GM12878 (cell line): ENCODE results near the gene RTCB.

Experiments
- ATF2 ChIP-seq: IDR thresholded peaks from 2 replicates; pipeline ENCODE4 v1.6.1; 2012; ENCODE audit warnings: low read length, inconsistent platforms
- EZH2 ChIP-seq: IDR thresholded peaks from 2 replicates; pipeline ENCODE4 v1.6.1; 2012; ENCODE audit warnings: low read depth, mild to moderate bottlenecking, control low read depth, inconsistent platforms, low read length, borderline replicate concordance; ENCODE audit not compliant: control insufficient read depth
- JUNB ChIP-seq: IDR thresholded peaks from 2 replicates; pipeline ENCODE4 v1.6.1; 2016; ENCODE audit warnings: antibody characterized with exemption, mild to moderate bottlenecking
- JUND ChIP-seq: IDR thresholded peaks from 2 replicates; pipeline ENCODE4 v1.6.1; 2012; ENCODE audit warnings: low read depth, mild to moderate bottlenecking, low read length, improper control_type of control experiment, moderate library complexity
- NFYB ChIP-seq: IDR thresholded peaks from 2 replicates; pipeline ENCODE4 v1.6.1; 2011; ENCODE audit warnings: low read depth, mild to moderate bottlenecking, low read length, improper control_type of control experiment, moderate library complexity; ENCODE audit not compliant: insufficient read depth
- POLR2AphosphoS5 ChIP-seq: IDR thresholded peaks from 2 replicates; pipeline ENCODE4 v1.6.1; 2011; ENCODE audit warnings: mild to moderate bottlenecking, low read length, inconsistent platforms
- TCF3 ChIP-seq: IDR thresholded peaks from 2 replicates; pipeline ENCODE4 v1.6.1; 2012; ENCODE audit warnings: low read depth, mild to moderate bottlenecking, low read length, borderline replicate concordance; ENCODE audit not compliant: insufficient read depth
- TF ChIP-seq, protein P1 (sequence below), 3 experiments: IDR thresholded peaks in 2 of 3; conservative IDR thresholded peaks in 1 of 3; 2 replicates each; pipeline ENCODE4 v1.5.1; 2011; ENCODE audit warnings: low read depth in 3 of 3, low read length in 3 of 3, mild to moderate bottlenecking in 3 of 3, control low read depth in 2 of 3, moderate library complexity in 2 of 3, inconsistent platforms in 1 of 3, mixed read lengths in 1 of 3; ENCODE audit not compliant: control insufficient read depth in 2 of 3, insufficient read depth in 1 of 3; ENCODE audit errors: extremely low read depth in 1 of 3

GRCh38 chr22:32353840-32354239 is 58.2 kb downstream of the RTCB start:
- no peak for TF ChIP-seq TCF3
- no peak for TF ChIP-seq NFYB
- TF ChIP-seq, protein P1, sequence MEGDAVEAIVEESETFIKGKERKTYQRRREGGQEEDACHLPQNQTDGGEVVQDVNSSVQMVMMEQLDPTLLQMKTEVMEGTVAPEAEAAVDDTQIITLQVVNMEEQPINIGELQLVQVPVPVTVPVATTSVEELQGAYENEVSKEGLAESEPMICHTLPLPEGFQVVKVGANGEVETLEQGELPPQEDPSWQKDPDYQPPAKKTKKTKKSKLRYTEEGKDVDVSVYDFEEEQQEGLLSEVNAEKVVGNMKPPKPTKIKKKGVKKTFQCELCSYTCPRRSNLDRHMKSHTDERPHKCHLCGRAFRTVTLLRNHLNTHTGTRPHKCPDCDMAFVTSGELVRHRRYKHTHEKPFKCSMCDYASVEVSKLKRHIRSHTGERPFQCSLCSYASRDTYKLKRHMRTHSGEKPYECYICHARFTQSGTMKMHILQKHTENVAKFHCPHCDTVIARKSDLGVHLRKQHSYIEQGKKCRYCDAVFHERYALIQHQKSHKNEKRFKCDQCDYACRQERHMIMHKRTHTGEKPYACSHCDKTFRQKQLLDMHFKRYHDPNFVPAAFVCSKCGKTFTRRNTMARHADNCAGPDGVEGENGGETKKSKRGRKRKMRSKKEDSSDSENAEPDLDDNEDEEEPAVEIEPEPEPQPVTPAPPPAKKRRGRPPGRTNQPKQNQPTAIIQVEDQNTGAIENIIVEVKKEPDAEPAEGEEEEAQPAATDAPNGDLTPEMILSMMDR (IDR thresholded peaks at IDR 0.05 in 2 of 3, conservative IDR thresholded peaks at IDR 0.05 in 1 of 3; ENCODE audit: control insufficient read depth in 2 of 3, extremely low read depth in 1 of 3, insufficient read depth in 1 of 3, low read depth in 3 of 3, low read length in 3 of 3), result no peak
- no peak for TF ChIP-seq JUND
- no peak for TF ChIP-seq JUNB
- no peak for TF ChIP-seq EZH2
- no peak for TF ChIP-seq ATF2
- TF ChIP-seq POLR2AphosphoS5, result no peak
